HepG2 (cell line): ENCODE results near the gene CCT6A. TPM values are rescaled to one million over a fixed set of nuclear protein-coding genes. Genes with fewer than 3 reads are reported as not detected.

Experiments
- CREM ChIP-seq, 2 experiments: sonication (generic) in 1 of 2; formaldehyde crosslinking in 1 of 2; IDR thresholded peaks; 2 replicates each; pipeline versions ENCODE4 v1.4.0 to v1.6.1; 2016 to 2020; ENCODE audit warnings: antibody characterized with exemption in 1 of 2, mild to moderate bottlenecking in 1 of 2, missing genetic modification reagents in 1 of 2
- EEA1 ChIP-seq: sonication (generic); formaldehyde crosslinking; IDR thresholded peaks from 2 replicates; pipeline ENCODE4 v1.5.1; 2020; ENCODE audit warnings: mild to moderate bottlenecking, missing genetic modification reagents, borderline replicate concordance
- GFI1 ChIP-seq: sonication (generic); formaldehyde crosslinking; IDR thresholded peaks from 2 replicates; pipeline ENCODE4 v1.5.0; 2020; ENCODE audit warnings: missing genetic modification reagents, mild to moderate bottlenecking, borderline replicate concordance
- IRF1 ChIP-seq: sonication (generic); formaldehyde crosslinking; IDR thresholded peaks from 2 replicates; pipeline ENCODE4 v1.4.0; 2020; ENCODE audit warnings: low read depth, mild to moderate bottlenecking, missing genetic modification reagents
- KIAA2018 ChIP-seq: sonication (generic); formaldehyde crosslinking; IDR thresholded peaks from 2 replicates; pipeline ENCODE4 v1.5.0; 2020; ENCODE audit warnings: mild to moderate bottlenecking, missing genetic modification reagents, borderline replicate concordance
- MEF2D ChIP-seq: sonication (generic); formaldehyde crosslinking; IDR thresholded peaks from 2 replicates; pipeline ENCODE4 v1.5.1; 2020; ENCODE audit warnings: mild to moderate bottlenecking, missing genetic modification reagents
- MLLT10 ChIP-seq: sonication (generic); formaldehyde crosslinking; IDR thresholded peaks from 2 replicates; pipeline ENCODE4 v1.4.0; 2020; ENCODE audit warnings: missing genetic modification reagents
- MXD4 ChIP-seq: IDR thresholded peaks from 2 replicates; pipeline ENCODE4 v1.6.1; 2016; ENCODE audit warnings: mild to moderate bottlenecking, missing biosample characterization, missing genetic modification reagents
- PCBP2 ChIP-seq: fragments of 200-400 bp; formaldehyde crosslinking; optimal IDR thresholded peaks from 2 replicates; pipeline ENCODE3; 2018; ENCODE audit warnings: low read length, low read depth; ENCODE audit not compliant: poor library complexity, severe bottlenecking
- POLR2AphosphoS2 ChIP-seq: IDR thresholded peaks from 2 replicates; pipeline ENCODE4 v1.6.1; 2011; ENCODE audit warnings: low read depth, low read length, improper control_type of control experiment
- ZFP1 ChIP-seq: IDR thresholded peaks from 2 replicates; pipeline ENCODE4 v1.6.1; 2016
- ZNF10 ChIP-seq: sonication (generic); formaldehyde crosslinking; IDR thresholded peaks from 2 replicates; pipeline ENCODE4 v1.4.0; 2020; ENCODE audit warnings: mild to moderate bottlenecking, low read depth, missing genetic modification reagents, borderline replicate concordance
- ZNF333 ChIP-seq: sonication (generic); formaldehyde crosslinking; IDR thresholded peaks from 2 replicates; pipeline ENCODE4 v1.4.0; 2020; ENCODE audit warnings: mild to moderate bottlenecking, missing genetic modification reagents, borderline replicate concordance
- ZNF367 ChIP-seq: sonication (generic); formaldehyde crosslinking; IDR thresholded peaks from 2 replicates; pipeline ENCODE4 v1.4.0; 2020; ENCODE audit warnings: missing genetic modification reagents, borderline replicate concordance
- ZNF383 ChIP-seq: sonication (generic); formaldehyde crosslinking; IDR thresholded peaks from 2 replicates; pipeline ENCODE4 v1.4.0; 2020; ENCODE audit warnings: missing genetic modification reagents, mild to moderate bottlenecking, borderline replicate concordance
- ZNF577 ChIP-seq: sonication (generic); formaldehyde crosslinking; IDR thresholded peaks from 2 replicates; pipeline ENCODE4 v1.4.0; 2020; ENCODE audit warnings: mild to moderate bottlenecking, low read depth, missing genetic modification reagents, borderline replicate concordance
- ZNF713 ChIP-seq: sonication (generic); formaldehyde crosslinking; IDR thresholded peaks from 2 replicates; pipeline ENCODE4 v1.4.0; 2020; ENCODE audit warnings: mild to moderate bottlenecking, missing genetic modification reagents
- polyA plus RNA-seq, 8 experiments: library from polyadenylated mRNA; depleted of rRNA in 3 of 8; stranded (reverse) in 7 of 8; unstranded in 1 of 8; fragments of >200 nt; fragmentation: Illumina TruSeq in 4 of 8; extraction: Trizol in 4 of 8; gene quantifications; 2 replicates each; pipeline versions ENCODE4 v1.2.1 to v1.2.3, GENCODE V29; 2011 to 2016; ENCODE audit warnings: low read depth in 4 of 8, missing spikeins in 1 of 8, mixed read lengths in 1 of 8; ENCODE audit not compliant: insufficient read depth in 1 of 8
- total RNA-seq, 5 experiments: library from RNA; depleted of rRNA; stranded (reverse); fragments of >200 nt; fragmentation: Illumina TruSeq; extraction: Trizol; gene quantifications; 2 replicates each; pipeline ENCODE4 v1.2.3, GENCODE V29; 2016; ENCODE audit warnings: low read depth in 1 of 5

The CCT6A gene
- total and polyA plus RNA-seq, 2 of the 13 experiments (the other 11 are each of a cell fraction or from before 2014, with no cell fraction given), result 219 to 292 TPM

- 0 out of 2 replicates have a peak, but pooled peaks have one; percentile 38 for TF ChIP-seq EEA1 (CRISPR knock-in tag)
- TF ChIP-seq ZNF577, result no peak
- TF ChIP-seq ZNF10, result no peak
- 0 out of 2 replicates have a peak, but pooled peaks have one; percentile 47 for TF ChIP-seq MEF2D (CRISPR knock-in tag)
- TF ChIP-seq CREM (IDR thresholded peaks at IDR 0.05), result peak; percentile 70
- TF ChIP-seq CREM (CRISPR knock-in tag; IDR thresholded peaks at IDR 0.05), result no peak
- TF ChIP-seq KIAA2018, result no peak; the same call in 1 of the 2 replicates
- TF ChIP-seq POLR2AphosphoS2, result no peak
- TF ChIP-seq GFI1, result peak; percentile 87
- peak; percentile 16; the same call in 1 of the 2 replicates for TF ChIP-seq ZFP1 (CRISPR knock-in tag)
- no peak for TF ChIP-seq MLLT10 (CRISPR knock-in tag)
- TF ChIP-seq ZNF367 (CRISPR knock-in tag), result no peak
- no peak for TF ChIP-seq ZNF383
- TF ChIP-seq MXD4 (CRISPR knock-in tag), result peak; percentile 91
- TF ChIP-seq IRF1, result no peak
- 0 out of 2 replicates have a peak, but pooled peaks have one; percentile 34 for TF ChIP-seq ZNF713 (CRISPR knock-in tag)
- no peak for TF ChIP-seq ZNF333 (CRISPR knock-in tag)
- no peak for TF ChIP-seq PCBP2
These were observed at the start of gene CCT6A, which contains the start of gene PSPH (continued) for GRCh38 chr7:56051339-56052191.
